HG03095 (cell line): ENCODE measurements around the gene SPTB.

Source experiments
- ATAC-seq: cut with Tn5 transposase; IDR thresholded peaks from one replicate; pipeline ENCODE4 v1.9.1; 2021; ENCODE audit warnings: moderate library complexity; ENCODE audit not compliant: unreplicated experiment

Gene SPTB

DNA sequence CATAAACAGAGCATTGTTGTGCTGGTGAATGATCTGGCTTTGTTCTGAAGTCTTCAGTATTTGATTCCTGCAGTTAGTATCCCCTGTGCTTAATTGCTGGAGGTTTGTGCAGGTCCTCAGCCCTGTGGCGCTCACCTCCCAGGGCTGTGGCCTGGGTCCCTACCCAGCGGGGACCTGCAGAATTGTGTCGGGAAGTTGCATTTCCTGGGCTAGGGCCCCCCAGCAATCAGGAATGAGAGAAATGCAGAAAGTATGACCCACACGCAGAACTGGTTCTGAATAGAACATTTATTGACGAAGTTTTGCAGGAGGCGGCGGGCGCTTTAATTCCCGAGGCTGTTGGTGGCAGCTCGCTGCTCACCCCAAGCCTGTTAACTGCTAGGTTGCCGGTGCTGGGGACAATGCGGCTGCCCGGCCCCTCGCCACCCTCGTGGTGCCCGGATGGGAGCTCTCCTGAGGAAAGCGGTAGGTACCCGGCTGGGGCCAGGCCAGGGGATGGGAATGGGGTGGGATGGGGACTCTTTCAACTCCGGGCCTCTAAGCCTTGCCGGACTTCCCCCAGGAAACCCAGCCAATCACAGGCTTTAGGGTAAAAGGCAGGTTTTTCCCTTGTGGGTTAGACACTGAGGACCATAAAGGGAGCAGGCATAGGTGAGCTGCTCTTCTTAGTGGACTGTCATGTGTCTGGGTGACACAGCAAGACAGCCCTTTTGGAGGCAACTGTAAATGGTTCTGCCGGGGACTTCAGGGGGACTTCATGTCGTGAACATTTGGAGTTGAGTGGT lies 163.9 kb downstream of the SPTB start:
- ATAC-seq, result no peak

- ATAC-seq, result no peak
Observed at GRCh38 chr14:64715146-64715627, 164.5 kb downstream of the SPTB start.

DNA sequence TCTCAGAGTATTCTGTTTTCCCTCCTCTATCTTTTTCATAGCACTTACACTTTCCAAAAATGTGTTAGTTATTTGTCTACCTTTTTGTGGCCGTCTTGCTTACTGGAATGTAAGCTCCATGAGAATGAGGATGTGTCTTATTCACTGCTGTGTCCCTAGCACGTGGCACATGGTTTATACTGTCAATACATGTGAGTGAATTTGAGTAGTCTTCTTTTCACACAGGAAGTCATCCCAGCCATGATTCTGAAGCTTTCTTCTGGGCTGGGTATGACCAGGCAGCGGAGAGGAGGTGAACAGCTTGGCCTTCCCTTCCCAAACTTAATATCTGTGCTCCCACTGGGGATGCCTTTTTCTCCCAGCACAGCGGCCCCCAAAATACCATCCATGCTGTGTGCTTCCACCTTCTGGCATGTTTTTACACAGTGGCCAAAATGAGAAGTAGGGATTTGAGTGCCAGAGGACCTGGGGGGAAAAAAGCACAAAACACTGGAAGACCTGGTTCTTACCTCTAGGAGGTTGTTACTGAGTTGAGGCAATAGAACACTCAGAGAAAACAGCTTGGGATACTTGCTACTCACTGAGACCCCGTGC lies 165.2 kb downstream of the SPTB start:
- ATAC-seq, result no peak

DNA sequence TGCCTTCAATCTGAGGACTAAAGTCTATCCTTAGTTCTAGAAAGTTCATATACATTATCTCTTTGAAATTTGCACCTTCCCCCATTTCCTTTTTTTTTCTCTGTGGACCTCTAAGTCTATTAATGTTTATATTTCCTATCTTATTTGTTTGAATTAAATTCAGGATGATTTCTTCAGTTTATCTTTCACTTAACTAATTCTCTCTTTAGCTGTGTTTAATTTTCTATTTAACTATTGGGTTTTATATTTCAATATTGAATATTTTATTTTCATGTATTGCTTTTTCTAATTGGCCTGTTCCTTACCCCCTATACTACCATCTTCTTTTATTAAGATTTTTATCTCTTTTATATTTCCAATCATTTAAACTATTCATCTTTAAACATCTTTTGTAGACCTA lies 166.0 kb downstream of the SPTB start:
- no peak for ATAC-seq

GRCh38 chr14:64711039-64711438 lies 168.7 kb downstream of the SPTB start:
- ATAC-seq, result no peak

GRCh38 chr14:64709126-64709525 lies 170.6 kb downstream of the SPTB start:
- ATAC-seq, result no peak

GRCh38 chr14:64708148-64709004 lies 171.3 kb downstream of the SPTB start:
- ATAC-seq, result no peak

DNA sequence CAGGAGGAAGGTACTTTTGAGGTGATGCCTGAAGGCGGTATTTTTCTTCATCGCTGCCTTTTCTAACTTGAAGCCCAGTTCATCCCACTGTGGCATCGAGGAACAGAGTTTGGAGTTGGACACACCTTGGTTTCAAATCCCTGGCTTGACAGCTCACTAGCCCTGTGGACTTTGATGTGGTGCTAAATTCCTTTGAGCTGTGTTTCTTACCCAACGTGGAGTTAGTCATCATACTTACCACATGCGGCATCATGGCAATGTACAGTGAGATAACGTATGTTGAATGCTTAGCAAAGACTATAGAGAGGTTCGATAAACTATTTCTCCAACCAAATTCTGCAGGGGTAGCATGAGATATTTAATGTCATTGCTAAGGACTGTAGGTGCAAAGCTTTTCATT lies 172.0 kb downstream of the SPTB start:
- no peak for ATAC-seq

DNA sequence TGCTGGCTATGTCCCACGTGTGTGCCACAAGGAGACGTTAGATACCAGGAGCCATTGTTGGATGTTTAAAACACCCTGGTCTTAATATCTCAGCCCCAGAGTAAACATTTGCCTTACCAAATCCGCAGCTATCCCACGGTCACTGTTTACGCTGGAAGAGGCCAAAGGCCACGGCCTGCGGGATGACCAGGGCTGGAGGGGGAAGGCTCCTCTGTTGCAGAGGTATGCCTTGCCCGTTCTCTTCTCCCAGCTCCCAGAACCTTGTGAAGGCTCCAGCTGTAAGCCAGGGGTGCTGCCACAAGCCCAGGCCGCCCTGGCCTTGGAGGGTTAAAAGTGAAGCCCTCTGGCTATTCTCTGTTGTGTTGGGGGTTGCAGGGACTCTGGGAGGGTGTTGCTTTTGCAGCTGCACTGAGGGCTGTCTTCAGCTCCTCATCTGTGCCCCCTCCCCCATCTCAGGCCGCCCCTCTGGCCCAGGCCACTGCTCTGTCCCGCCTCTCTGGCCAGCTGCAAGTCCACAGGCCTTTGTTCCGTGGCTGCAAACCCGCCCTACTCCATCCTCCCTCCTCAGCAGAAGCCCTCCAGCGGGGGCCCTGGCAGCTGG lies 173.0 kb downstream of the SPTB start:
- ATAC-seq, result no peak

GRCh38 chr14:64706119-64706592 lies 173.6 kb downstream of the SPTB start:
- no peak for ATAC-seq

DNA sequence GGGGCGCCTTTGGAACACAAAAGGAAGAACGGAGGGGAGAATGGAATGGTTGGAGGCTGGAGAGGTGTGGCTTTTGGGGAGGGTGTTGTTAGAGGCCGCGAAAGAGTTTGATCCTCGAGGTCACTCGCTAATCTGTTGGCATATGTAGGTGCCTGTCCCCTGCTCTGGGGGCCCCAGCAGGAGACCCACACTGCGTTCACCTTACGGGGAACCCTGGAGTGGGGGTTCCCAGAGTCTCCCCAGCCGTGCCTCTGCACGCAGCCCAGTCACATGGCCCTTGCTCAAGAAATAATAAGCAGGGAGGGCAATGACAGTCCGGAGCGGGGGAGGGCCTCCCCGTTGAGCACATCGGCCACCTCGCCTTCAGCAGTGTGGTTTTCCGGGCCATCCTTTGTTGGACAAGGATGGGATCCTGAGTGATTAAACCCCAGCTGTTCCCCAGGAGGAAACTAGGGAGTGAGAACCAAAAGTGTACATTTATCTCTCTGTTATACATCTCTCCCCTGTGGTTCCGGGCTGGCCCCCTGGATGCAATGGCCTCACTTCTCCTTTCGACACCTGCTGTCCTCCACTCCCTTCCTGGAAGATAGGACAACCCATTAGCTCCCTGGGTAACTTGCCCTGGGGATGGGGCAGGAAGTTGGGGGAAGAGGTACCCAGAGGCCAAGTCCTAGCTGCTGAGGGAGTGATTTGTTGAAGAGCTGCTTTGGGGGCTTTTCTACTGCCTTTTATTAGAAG lies 174.2 kb downstream of the SPTB start:
- no peak for ATAC-seq

GRCh38 chr14:64704743-64705380 lies 174.8 kb downstream of the SPTB start:
- no peak for ATAC-seq

DNA sequence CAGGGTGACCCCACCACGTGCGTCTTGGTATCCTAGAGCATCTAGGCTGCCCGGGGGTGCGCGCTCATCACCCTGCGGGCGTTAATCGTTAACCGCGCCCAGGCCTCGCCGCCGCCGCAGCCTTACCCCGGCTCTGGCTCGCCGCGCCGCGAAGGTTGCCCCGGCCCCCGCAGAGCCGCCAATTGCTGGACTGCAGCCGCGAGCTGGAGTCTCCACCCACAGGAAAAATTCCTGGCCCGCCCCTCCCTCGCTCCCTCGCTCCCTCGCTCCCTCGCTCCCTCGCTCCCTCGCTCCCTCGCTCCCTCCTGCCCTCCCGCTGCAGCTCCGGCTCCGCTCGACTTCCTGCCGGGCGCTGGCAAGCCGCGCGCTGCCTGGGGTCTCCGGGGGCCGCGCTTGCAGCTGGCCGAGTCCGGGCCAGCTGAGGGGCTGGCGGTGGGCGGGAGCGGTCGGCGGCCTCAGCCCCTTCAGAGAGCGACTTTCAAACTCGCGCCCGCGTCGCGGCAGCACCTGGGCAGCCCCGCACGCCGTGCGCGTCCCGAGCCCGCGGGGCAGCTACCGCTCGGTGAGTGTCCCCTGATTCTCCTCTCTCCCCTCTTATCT lies 175.5 kb downstream of the SPTB start, which contains the start of gene PLEKHG3:
PLEKHG3 (plus strand) TSS at position 282 of the 600 bp plus-strand sequence. CDS start 23,208 bp downstream, outside the sequence.
- no peak for ATAC-seq

GRCh38 chr14:64703395-64704142 lies 176.1 kb downstream of the SPTB start:
- ATAC-seq, result no peak

GRCh38 chr14:64702493-64703394 lies 177.0 kb downstream of the SPTB start:
- no peak for ATAC-seq

DNA sequence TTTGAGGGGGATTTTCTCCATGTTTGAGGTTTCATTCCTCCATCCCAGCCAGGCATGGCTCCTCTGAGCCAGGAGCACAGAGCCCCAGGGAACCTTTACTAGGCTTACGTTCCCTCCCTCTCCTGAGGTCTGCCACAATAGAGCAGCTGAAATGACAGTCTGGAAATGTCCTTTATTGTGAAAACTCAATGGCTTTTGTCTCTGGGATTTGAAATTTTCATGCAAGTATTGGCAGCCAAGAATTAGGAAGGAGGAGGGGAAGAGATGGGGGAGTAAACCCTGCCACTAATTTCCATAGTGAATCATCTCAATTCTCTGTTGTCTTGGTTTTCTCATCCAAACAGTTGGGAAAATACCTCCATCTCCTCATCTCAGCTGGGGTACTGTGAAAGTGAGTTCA lies 178.0 kb downstream of the SPTB start:
- no peak for ATAC-seq

GRCh38 chr14:64700894-64701293 lies 178.8 kb downstream of the SPTB start:
- no peak for ATAC-seq

GRCh38 chr14:64700290-64700689 lies 179.4 kb downstream of the SPTB start:
- no peak for ATAC-seq
